ENCODE measurements around the gene PRUNE2.
"Not testable (repeated sequence)": the region's sequence is repeated elsewhere in the genome, so short reads cannot be mapped to it uniquely, and the experiment has no call there.

PRUNE2 gene

DNA sequence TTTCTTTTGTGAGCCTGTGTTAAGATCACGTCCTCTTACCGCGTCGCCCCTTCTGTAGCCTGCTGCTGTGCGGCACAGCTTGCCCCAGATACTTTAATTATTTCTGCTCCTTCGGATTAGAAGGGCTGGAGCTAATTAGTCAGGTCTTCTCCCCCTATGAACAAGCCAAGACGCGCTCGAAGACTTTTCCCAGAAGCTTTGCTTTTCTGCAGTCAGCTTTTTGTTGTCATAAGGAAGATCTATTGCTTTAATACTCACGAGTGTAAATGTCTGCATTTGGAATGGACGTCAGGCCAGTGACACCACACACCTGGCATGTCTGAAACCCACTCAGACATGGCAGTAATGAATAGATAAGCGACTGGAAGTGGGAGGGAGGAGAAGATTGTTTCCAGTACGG lies 37.0 kb downstream of the PRUNE2 start:
- H3K4me3 ChIP-seq (ENCODE audit: low read depth, low read length): no peak overlapping the region
- TF ChIP-seq CTCF (IDR thresholded peaks at IDR 0.05; ENCODE audit: low read depth, low read length): no peak

GRCh38 chr9:76866689-76867088 lies 39.2 kb downstream of the PRUNE2 start:
- no peak for TF ChIP-seq CTCF (IDR thresholded peaks at IDR 0.05; ENCODE audit: low read depth, low read length)
- no peak overlapping the region for H3K4me3 ChIP-seq (ENCODE audit: low read depth, low read length)

GRCh38 chr9:76863832-76864231 lies 42.1 kb downstream of the PRUNE2 start:
- TF ChIP-seq CTCF (IDR thresholded peaks at IDR 0.05; ENCODE audit: low read depth, low read length): no peak
- no peak overlapping the region for H3K4me3 ChIP-seq (ENCODE audit: low read depth, low read length)

GRCh38 chr9:76859860-76860259 lies 46.1 kb downstream of the PRUNE2 start:
- no peak for TF ChIP-seq CTCF (IDR thresholded peaks at IDR 0.05; ENCODE audit: low read depth, low read length)
- no peak overlapping the region for H3K4me3 ChIP-seq (ENCODE audit: low read depth, low read length)

- not testable (repeated sequence) for H3K4me3 ChIP-seq (ENCODE audit: low read depth, low read length)
Measured at GRCh38 chr9:76858248-76858647, 47.7 kb downstream of the PRUNE2 start.

- H3K4me3 ChIP-seq (ENCODE audit: low read depth, low read length): no peak overlapping the region
- TF ChIP-seq CTCF (IDR thresholded peaks at IDR 0.05; ENCODE audit: low read depth, low read length): no peak
Measured at GRCh38 chr9:76856016-76856415, 49.9 kb downstream of the PRUNE2 start.

DNA sequence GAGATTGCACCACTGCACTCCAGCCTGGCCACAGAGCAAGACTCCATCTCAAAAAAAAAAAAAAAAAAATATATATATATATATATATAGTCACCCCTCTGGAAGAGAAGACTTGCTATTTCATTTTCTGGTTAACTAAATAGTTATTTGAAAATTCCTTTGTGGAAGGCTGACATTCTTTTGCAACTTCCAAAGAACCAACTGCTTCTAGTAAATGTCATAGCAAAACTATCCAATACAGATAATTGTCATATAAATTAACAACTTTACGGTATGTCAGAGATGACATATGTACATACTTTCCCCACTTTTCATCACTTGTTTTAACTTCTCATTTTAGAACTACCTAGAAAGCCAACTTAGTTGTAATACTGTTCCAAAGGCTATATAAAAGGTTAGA lies 50.9 kb downstream of the PRUNE2 start:
- H3K4me3 ChIP-seq (ENCODE audit: low read depth, low read length): no peak overlapping the region
- TF ChIP-seq CTCF (IDR thresholded peaks at IDR 0.05; ENCODE audit: low read depth, low read length): no peak

GRCh38 chr9:76852026-76852425 lies 53.9 kb downstream of the PRUNE2 start:
- H3K4me3 ChIP-seq (ENCODE audit: low read depth, low read length): no peak overlapping the region
- no peak for TF ChIP-seq CTCF (IDR thresholded peaks at IDR 0.05; ENCODE audit: low read depth, low read length)

Measured in WI38 (cell line).